ENCODE measurements around the gene DNAJC28.

DNA sequence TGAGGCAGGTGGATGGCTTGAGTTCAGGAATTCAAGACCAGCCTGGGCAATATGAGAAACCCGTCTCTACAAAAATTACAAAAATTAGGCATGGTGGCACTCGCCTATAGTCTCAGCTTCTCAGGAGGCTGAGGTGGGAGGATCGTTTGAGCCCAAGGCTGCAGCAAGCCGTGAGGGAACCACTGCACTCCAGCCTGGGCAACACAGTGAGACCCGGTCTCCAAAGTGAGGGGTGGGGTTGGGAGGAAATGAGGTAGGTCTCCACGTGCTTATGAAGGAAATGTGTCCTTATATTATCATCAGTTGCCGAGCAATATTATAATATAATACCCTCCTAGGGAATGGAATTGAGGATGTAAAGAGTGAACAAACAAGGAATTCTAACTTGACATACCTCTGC, 14.4 kb downstream of the DNAJC28 start:
- TF ChIP-seq, protein P1, sequence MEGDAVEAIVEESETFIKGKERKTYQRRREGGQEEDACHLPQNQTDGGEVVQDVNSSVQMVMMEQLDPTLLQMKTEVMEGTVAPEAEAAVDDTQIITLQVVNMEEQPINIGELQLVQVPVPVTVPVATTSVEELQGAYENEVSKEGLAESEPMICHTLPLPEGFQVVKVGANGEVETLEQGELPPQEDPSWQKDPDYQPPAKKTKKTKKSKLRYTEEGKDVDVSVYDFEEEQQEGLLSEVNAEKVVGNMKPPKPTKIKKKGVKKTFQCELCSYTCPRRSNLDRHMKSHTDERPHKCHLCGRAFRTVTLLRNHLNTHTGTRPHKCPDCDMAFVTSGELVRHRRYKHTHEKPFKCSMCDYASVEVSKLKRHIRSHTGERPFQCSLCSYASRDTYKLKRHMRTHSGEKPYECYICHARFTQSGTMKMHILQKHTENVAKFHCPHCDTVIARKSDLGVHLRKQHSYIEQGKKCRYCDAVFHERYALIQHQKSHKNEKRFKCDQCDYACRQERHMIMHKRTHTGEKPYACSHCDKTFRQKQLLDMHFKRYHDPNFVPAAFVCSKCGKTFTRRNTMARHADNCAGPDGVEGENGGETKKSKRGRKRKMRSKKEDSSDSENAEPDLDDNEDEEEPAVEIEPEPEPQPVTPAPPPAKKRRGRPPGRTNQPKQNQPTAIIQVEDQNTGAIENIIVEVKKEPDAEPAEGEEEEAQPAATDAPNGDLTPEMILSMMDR (IDR thresholded peaks at IDR 0.05; ENCODE audit: low read depth, low read length, missing input control) = no peak
- TF ChIP-seq GABPA (IDR thresholded peaks at IDR 0.05 in 1 of 2, conservative IDR thresholded peaks at IDR 0.05 in 1 of 2) = no peak
- no peak for TF ChIP-seq RAD21 (IDR thresholded peaks at IDR 0.05)
- TF ChIP-seq TAF1 (conservative IDR thresholded peaks at IDR 0.05) = no peak
- TF ChIP-seq YY1 (IDR thresholded peaks at IDR 0.05) = no peak
- TF ChIP-seq, protein P2, sequence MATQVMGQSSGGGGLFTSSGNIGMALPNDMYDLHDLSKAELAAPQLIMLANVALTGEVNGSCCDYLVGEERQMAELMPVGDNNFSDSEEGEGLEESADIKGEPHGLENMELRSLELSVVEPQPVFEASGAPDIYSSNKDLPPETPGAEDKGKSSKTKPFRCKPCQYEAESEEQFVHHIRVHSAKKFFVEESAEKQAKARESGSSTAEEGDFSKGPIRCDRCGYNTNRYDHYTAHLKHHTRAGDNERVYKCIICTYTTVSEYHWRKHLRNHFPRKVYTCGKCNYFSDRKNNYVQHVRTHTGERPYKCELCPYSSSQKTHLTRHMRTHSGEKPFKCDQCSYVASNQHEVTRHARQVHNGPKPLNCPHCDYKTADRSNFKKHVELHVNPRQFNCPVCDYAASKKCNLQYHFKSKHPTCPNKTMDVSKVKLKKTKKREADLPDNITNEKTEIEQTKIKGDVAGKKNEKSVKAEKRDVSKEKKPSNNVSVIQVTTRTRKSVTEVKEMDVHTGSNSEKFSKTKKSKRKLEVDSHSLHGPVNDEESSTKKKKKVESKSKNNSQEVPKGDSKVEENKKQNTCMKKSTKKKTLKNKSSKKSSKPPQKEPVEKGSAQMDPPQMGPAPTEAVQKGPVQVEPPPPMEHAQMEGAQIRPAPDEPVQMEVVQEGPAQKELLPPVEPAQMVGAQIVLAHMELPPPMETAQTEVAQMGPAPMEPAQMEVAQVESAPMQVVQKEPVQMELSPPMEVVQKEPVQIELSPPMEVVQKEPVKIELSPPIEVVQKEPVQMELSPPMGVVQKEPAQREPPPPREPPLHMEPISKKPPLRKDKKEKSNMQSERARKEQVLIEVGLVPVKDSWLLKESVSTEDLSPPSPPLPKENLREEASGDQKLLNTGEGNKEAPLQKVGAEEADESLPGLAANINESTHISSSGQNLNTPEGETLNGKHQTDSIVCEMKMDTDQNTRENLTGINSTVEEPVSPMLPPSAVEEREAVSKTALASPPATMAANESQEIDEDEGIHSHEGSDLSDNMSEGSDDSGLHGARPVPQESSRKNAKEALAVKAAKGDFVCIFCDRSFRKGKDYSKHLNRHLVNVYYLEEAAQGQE (IDR thresholded peaks at IDR 0.05) = no peak
- no peak for TF ChIP-seq FOXA1 (IDR thresholded peaks at IDR 0.05)
- no peak for TF ChIP-seq JUND (IDR thresholded peaks at IDR 0.05)
- TF ChIP-seq, protein P3, sequence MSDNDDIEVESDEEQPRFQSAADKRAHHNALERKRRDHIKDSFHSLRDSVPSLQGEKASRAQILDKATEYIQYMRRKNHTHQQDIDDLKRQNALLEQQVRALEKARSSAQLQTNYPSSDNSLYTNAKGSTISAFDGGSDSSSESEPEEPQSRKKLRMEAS (IDR thresholded peaks at IDR 0.05) = no peak
- TF ChIP-seq, protein P4, sequence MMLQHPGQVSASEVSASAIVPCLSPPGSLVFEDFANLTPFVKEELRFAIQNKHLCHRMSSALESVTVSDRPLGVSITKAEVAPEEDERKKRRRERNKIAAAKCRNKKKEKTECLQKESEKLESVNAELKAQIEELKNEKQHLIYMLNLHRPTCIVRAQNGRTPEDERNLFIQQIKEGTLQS (IDR thresholded peaks at IDR 0.05) = no peak
- no peak for TF ChIP-seq SP1 (IDR thresholded peaks at IDR 0.05)
- no peak for TF ChIP-seq EGR1 (IDR thresholded peaks at IDR 0.05; ENCODE audit: low read depth in 2 of 2)
